Psoas muscle (tissue), 8 donors: ENCODE data around the gene PLK5. TPM values are rescaled to one million over a fixed set of nuclear protein-coding genes. Genes with fewer than 3 reads are reported as not detected.

Experiments used
- ATAC-seq, 4 donors: fragments of 200-7000 bp; cut with Tn5 transposase; one replicate each; pipeline ENCODE4 v1.9.1; 2020; ENCODE audit warnings: moderate library complexity in 3 of 4, mild to moderate bottlenecking in 2 of 4
- DNase-seq, 2 donors: peaks; one replicate each; pipeline ENCODE4 v3.0.0-alpha.2; 2020
- H3K27ac ChIP-seq: fragments of 200-600 bp; one replicate; pipeline ENCODE4 v1.8.0; 2022
- H3K27me3 ChIP-seq, 3 donors: fragments of 200-600 bp in 1 of 3; one replicate each; pipeline versions ENCODE4 v1.6.1 to v1.8.0; 2013 to 2022; ENCODE audit warnings: low read length in 2 of 3, mild to moderate bottlenecking in 2 of 3, moderate library complexity in 1 of 3; ENCODE audit not compliant: insufficient read depth in 3 of 3
- H3K36me3 ChIP-seq, 2 donors: fragments of 200-600 bp in 1 of 2; one replicate each; pipeline versions ENCODE4 v1.6.1 to v1.8.0; 2013 to 2022; ENCODE audit warnings: low read depth in 1 of 2, mild to moderate bottlenecking in 1 of 2, moderate library complexity in 1 of 2; ENCODE audit not compliant: insufficient read depth in 1 of 2
- H3K4me1 ChIP-seq: fragments of 200-600 bp; one replicate; pipeline ENCODE4 v1.8.0; 2022
- H3K4me3 ChIP-seq: fragments of 200-600 bp; one replicate; pipeline ENCODE4 v1.8.0; 2022; ENCODE audit warnings: mild to moderate bottlenecking
- H3K9me3 ChIP-seq: fragments of 200-600 bp; one replicate; pipeline ENCODE4 v1.8.0; 2022
- CTCF ChIP-seq: fragments of 200-600 bp; IDR thresholded peaks from one replicate; pipeline ENCODE4 v1.8.0; 2022; ENCODE audit warnings: antibody characterized with exemption
- WGBS, 3 donors: extraction: QIAGEN DNeasy Blood & Tissue Kit; methylation state at CpG; one replicate each; pipeline versions ENCODE4 v1.1.6 to v1.1.7; 2013; 5-methylcytosine and 5-hydroxymethylcytosine counted together
- intact Hi-C, 2 donors: fragments of 100-400 bp; cut with DNase I; formaldehyde crosslinking; loops; one replicate each; pipeline versions ENCODE4 v1.11.0 to v1.14.2; 2022
- polyA plus RNA-seq, 3 donors: library from polyadenylated mRNA; stranded (reverse); fragments of 200-250 nt; gene quantifications; one replicate each; pipeline ENCODE4 v1.2.3, GENCODE V29; 2013
- total RNA-seq, 4 donors: library from RNA; stranded (reverse); fragmentation: NEBNext Ultra II Directional in 2 of 4; extraction: Animal tissue kit (Norgen Biotek cat#: 25700) in 2 of 4; gene quantifications; one replicate each; pipeline versions ENCODE4 v1.2.1 to v1.2.4, GENCODE V29; 2021 to 2023
- donor health status: healthy with polysubstance abuse.
- donor health status: DM: no; HTN: no; CAD: no; lungs with moderate emphysema.
- donor health status: Bipolar disorder and iron deficiency.
- donor health status: healthy.
- donor health status: DM: yes; HTN: yes; CAD: no.
- donor health status: DM: no; HTN: no; CAD: no.
- donor health status: DM: no; HTN: no; CAD: no.
- donor health status: DM: yes; HTN: yes; CAD: no.

The PLK5 gene
- total and polyA plus RNA-seq, 7 donors = 0.03 to 0.35 TPM; not detected in 5

- DNase-seq (no peak), ATAC-seq (no peak)
- Histone ChIP-seq H3K27ac (no peak overlapping the region), H3K4me3 (peak overlapping the region; percentile 11), H3K36me3 (no peaks in the 10 kb centered on the region), H3K4me1 (no peaks in the 10 kb centered on the region), H3K27me3 (peaks cover 0 to 53% (median 18%) of the 10 kb centered on the region in 3 donors), H3K9me3 (no peaks in the 10 kb centered on the region)
- intact Hi-C loops = loop anchor here in 1 of 2 donors (10.0 kb wide), 1 partner anchor 240 kb away; the partner anchor contains the start of gene EFNA2
- WGBS, 3 donors = 49 to 58% (median 50%) methylated on average over 17 of the region's 17 CpGs
- no peak for TF ChIP-seq CTCF
Observed at GRCh38 chr19:1524972-1525325, 1.1 kb downstream of the PLK5 start.

GRCh38 chr19:1525343-1525742 is 1.5 kb downstream of the PLK5 start:
- Histone ChIP-seq H3K9me3 (no peaks in the 10 kb centered on the region), H3K27me3 (peaks cover 0 to 57% (median 18%) of the 10 kb centered on the region in 3 donors), H3K4me3 (no peak overlapping the region), H3K27ac (no peak overlapping the region), H3K36me3 (no peaks in the 10 kb centered on the region), H3K4me1 (no peaks in the 10 kb centered on the region)
- intact Hi-C loops = loop anchor here in 1 of 2 donors (10.0 kb wide), 1 partner anchor 241 kb away; the partner anchor contains the start of gene EFNA2
- TF ChIP-seq CTCF = no peak
- ATAC-seq (no peak), DNase-seq (no peak)
- WGBS, 3 donors = 50 to 60% (median 55%) methylated on average over 28 to 31 of the region's 31 CpGs

- peaks cover 0 to 58% (median 18%) of the 10 kb centered on the region in 3 donors for H3K27me3 ChIP-seq
- H3K4me3 ChIP-seq = no peak overlapping the region
- no peaks in the 10 kb centered on the region for H3K36me3 ChIP-seq
- intact Hi-C loops = loop anchor here in 1 of 2 donors (10.0 kb wide), 1 partner anchor 241 kb away; the partner anchor contains the start of gene EFNA2
- H3K9me3 ChIP-seq = no peaks in the 10 kb centered on the region
- H3K4me1 ChIP-seq = no peaks in the 10 kb centered on the region
- WGBS, 3 donors = 74 to 77% (median 76%) methylated on average over 29 to 33 of the region's 33 CpGs
- DNase-seq (no peak), ATAC-seq (no peak)
- TF ChIP-seq CTCF = no peak
- no peak overlapping the region for H3K27ac ChIP-seq
Observed at GRCh38 chr19:1526066-1526778, 2.3 kb downstream of the PLK5 start.

GRCh38 chr19:1526979-1527649 is 3.2 kb downstream of the PLK5 start:
- H3K27ac ChIP-seq = no peak overlapping the region
- peaks cover 0 to 67% (median 22%) of the 10 kb centered on the region in 3 donors for H3K27me3 ChIP-seq
- ATAC-seq = no peak
- H3K36me3 ChIP-seq = no peaks in the 10 kb centered on the region
- 69 to 76% (median 70%) methylated on average over 14 to 18 of the region's 18 CpGs for WGBS, 3 donors
- no peak for TF ChIP-seq CTCF
- no peaks in the 10 kb centered on the region for H3K9me3 ChIP-seq
- DNase-seq = no peak
- no peaks in the 10 kb centered on the region for H3K4me1 ChIP-seq
- no peak overlapping the region for H3K4me3 ChIP-seq
- intact Hi-C loops = loop anchor here in 1 of 2 donors (10.0 kb wide), 1 partner anchor 242 kb away; the partner anchor contains the start of gene EFNA2
